Transverse colon (tissue), 4 donors: ENCODE data around the gene TIMP3.

Source experiments
- EP300 ChIP-seq: sonication (generic); formaldehyde crosslinking; IDR thresholded peaks from one replicate; pipeline ENCODE4 v1.6.1; 2017; ENCODE audit warnings: antibody characterized with exemption, low read depth
- POLR2A ChIP-seq: fragments of 450-650 bp; IDR thresholded peaks from one replicate; pipeline ENCODE4 v1.6.1; 2016; ENCODE audit warnings: antibody characterized with exemption, mild to moderate bottlenecking, moderate library complexity
- POLR2AphosphoS5 ChIP-seq, 3 donors: sonication (generic); formaldehyde crosslinking; IDR thresholded peaks; one replicate each; pipeline ENCODE4 v1.6.1; 2016; ENCODE audit warnings: antibody characterized with exemption in 3 of 3
- TF ChIP-seq, protein P1 (sequence below), 5 experiments: fragments of 200-600 bp in 3 of 5; fragments of 450-650 bp in 2 of 5; sonication (generic) in 3 of 5; IDR thresholded peaks; 1 replicate in 2 of 5; 2 replicates in 3 of 5; pipeline ENCODE4 v1.5.1; 2016 to 2017; ENCODE audit warnings: antibody characterized with exemption in 5 of 5, inconsistent platforms in 3 of 5, mild to moderate bottlenecking in 2 of 5, moderate library complexity in 1 of 5

DNA sequence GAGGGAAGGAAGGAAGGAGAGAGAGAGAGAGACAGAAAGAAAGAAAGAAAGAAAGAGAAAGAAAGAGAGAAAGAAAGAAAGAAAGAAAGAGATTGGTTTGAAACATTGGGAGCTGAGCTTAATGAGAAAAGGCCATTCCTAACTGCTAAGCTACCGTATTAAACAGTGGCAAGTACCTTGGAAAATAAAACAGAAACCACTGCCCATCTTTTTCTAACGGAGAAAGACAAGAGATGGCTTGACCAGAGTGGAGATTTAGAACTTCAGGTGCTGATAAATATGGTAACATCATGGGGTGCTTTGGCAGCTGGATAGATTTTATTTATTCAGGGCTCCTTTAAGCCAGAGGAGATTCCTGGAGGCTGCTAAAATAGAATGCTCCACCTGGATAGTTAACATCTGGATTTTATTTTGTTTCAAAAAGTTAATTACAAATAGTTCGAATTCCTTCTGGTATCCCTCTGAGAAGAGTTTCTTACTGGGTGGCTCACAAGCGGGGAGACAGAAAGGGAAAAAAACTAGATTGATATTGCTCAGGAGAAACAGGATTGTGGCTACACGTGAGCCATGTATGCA is 12.9 kb downstream of the TIMP3 start:
- TF ChIP-seq POLR2AphosphoS5 (IDR thresholded peaks at IDR 0.05) (no peak), POLR2A (no peak), EP300 (no peak)
- TF ChIP-seq, protein P1, sequence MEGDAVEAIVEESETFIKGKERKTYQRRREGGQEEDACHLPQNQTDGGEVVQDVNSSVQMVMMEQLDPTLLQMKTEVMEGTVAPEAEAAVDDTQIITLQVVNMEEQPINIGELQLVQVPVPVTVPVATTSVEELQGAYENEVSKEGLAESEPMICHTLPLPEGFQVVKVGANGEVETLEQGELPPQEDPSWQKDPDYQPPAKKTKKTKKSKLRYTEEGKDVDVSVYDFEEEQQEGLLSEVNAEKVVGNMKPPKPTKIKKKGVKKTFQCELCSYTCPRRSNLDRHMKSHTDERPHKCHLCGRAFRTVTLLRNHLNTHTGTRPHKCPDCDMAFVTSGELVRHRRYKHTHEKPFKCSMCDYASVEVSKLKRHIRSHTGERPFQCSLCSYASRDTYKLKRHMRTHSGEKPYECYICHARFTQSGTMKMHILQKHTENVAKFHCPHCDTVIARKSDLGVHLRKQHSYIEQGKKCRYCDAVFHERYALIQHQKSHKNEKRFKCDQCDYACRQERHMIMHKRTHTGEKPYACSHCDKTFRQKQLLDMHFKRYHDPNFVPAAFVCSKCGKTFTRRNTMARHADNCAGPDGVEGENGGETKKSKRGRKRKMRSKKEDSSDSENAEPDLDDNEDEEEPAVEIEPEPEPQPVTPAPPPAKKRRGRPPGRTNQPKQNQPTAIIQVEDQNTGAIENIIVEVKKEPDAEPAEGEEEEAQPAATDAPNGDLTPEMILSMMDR (IDR thresholded peaks at IDR 0.05) = no peak
